Spleen (tissue), 7 donors: ENCODE results near the gene IBA57.

Experiments
- CTCF ChIP-seq, 11 experiments: fragments of 200-600 bp in 7 of 11; fragments of 450-650 bp in 4 of 11; sonication (generic) in 4 of 11; IDR thresholded peaks in 8 of 11; conservative IDR thresholded peaks in 3 of 11; 1 replicate in 7 of 11; 2 replicates in 4 of 11; pipeline versions ENCODE4 v1.4.0 to v1.8.0; 2016 to 2021; ENCODE audit warnings: antibody characterized with exemption in 11 of 11, inconsistent platforms in 4 of 11, mild to moderate bottlenecking in 1 of 11
- POLR2A ChIP-seq, 3 donors: fragments of 450-650 bp; IDR thresholded peaks; one replicate each; pipeline ENCODE4 v1.5.1; 2017; ENCODE audit warnings: antibody characterized with exemption in 3 of 3, mild to moderate bottlenecking in 1 of 3
- POLR2AphosphoS5 ChIP-seq, 3 donors: sonication (generic); formaldehyde crosslinking; IDR thresholded peaks; one replicate each; pipeline ENCODE4 v1.5.1; 2017; ENCODE audit warnings: antibody characterized with exemption in 3 of 3
- donor health status: DM: no; HTN: no; CAD: no; lungs with moderate emphysema.
- donor health status: DM: no; HTN: no; CAD: no.
- donor health status: DM: no; HTN: no; CAD: no.

- TF ChIP-seq CTCF (IDR thresholded peaks at IDR 0.05 in 8 of 11, conservative IDR thresholded peaks at IDR 0.05 in 3 of 11): no peak
- no peak for TF ChIP-seq POLR2A (IDR thresholded peaks at IDR 0.05)
- no peak for TF ChIP-seq POLR2AphosphoS5 (IDR thresholded peaks at IDR 0.05)
Observed at GRCh38 chr1:228169345-228169744, 3.7 kb downstream of the IBA57 start.
